Measurements from ENCODE around the gene ACOX3. TPM values are rescaled to one million over a fixed set of nuclear protein-coding genes. Genes with fewer than 3 reads are reported as not detected.
A peak's percentile ranks its signal among the peaks of the same experiment; 100 is the strongest.
"Not testable (repeated sequence)": the region's sequence is repeated elsewhere in the genome, so short reads cannot be mapped to it uniquely, and the experiment has no call there.

Gene ACOX3
- polyA plus RNA-seq, 4 donors = 15.0 to 17.5 (median 15.7) TPM

GRCh38 chr4:8343967-8344331 lies 96.6 kb downstream of the ACOX3 start:
- DNase-seq (ENCODE audit: low read depth in 4 of 4, low spot score in 3 of 4) = no peak

GRCh38 chr4:8343262-8343966 lies 97.1 kb downstream of the ACOX3 start:
- DNase-seq (ENCODE audit: low read depth in 4 of 4, low spot score in 3 of 4) = no peak

- no peak for DNase-seq (ENCODE audit: low read depth in 4 of 4, low spot score in 3 of 4)
These were observed 97.8 kb downstream of the ACOX3 start for GRCh38 chr4:8342651-8343261.

- DNase-seq (ENCODE audit: low read depth in 4 of 4, low spot score in 3 of 4) = peak in 3 of 4 donors; percentile 38 to 50 (median 39)
These were observed 98.8 kb downstream of the ACOX3 start for GRCh38 chr4:8341691-8342090.

GRCh38 chr4:8341281-8341680 lies 99.2 kb downstream of the ACOX3 start:
- DNase-seq (ENCODE audit: low read depth in 4 of 4, low spot score in 3 of 4) = not testable (repeated sequence)

GRCh38 chr4:8340781-8341241 lies 99.7 kb downstream of the ACOX3 start:
- peak in 1 of 4 donors; percentile 20 for DNase-seq (ENCODE audit: low read depth in 4 of 4, low spot score in 3 of 4)

- DNase-seq (ENCODE audit: low read depth in 4 of 4, low spot score in 3 of 4) = no peak
These were observed 102.1 kb downstream of the ACOX3 start for GRCh38 chr4:8338351-8338961.

- DNase-seq (ENCODE audit: low read depth in 4 of 4, low spot score in 3 of 4) = no peak
These were observed 104.0 kb downstream of the ACOX3 start for GRCh38 chr4:8336412-8337075.

GRCh38 chr4:8335848-8336247 lies 104.7 kb downstream of the ACOX3 start:
- DNase-seq (ENCODE audit: low read depth in 4 of 4, low spot score in 3 of 4) = no peak

GRCh38 chr4:8334786-8335460 lies 105.6 kb downstream of the ACOX3 start:
- DNase-seq (ENCODE audit: low read depth in 4 of 4, low spot score in 3 of 4) = peak in 2 of 4 donors; percentile 38 to 39

- no peak for DNase-seq (ENCODE audit: low read depth in 4 of 4, low spot score in 3 of 4)
These were observed 106.6 kb downstream of the ACOX3 start for GRCh38 chr4:8333726-8334460.

GRCh38 chr4:8332891-8333331 lies 107.6 kb downstream of the ACOX3 start:
- no peak for DNase-seq (ENCODE audit: low read depth in 4 of 4, low spot score in 3 of 4)

GRCh38 chr4:8332038-8332857 lies 108.3 kb downstream of the ACOX3 start:
- DNase-seq (ENCODE audit: low read depth in 4 of 4, low spot score in 3 of 4) = no peak

- DNase-seq (ENCODE audit: low read depth in 4 of 4, low spot score in 3 of 4) = no peak
These were observed 109.0 kb downstream of the ACOX3 start for GRCh38 chr4:8331575-8331955.

- no peak for DNase-seq (ENCODE audit: low read depth in 4 of 4, low spot score in 3 of 4)
These were observed 109.5 kb downstream of the ACOX3 start for GRCh38 chr4:8330821-8331574.

GRCh38 chr4:8329859-8330761 lies 110.4 kb downstream of the ACOX3 start:
- DNase-seq (ENCODE audit: low read depth in 4 of 4, low spot score in 3 of 4) = no peak

- no peak for DNase-seq (ENCODE audit: low read depth in 4 of 4, low spot score in 3 of 4)
These were observed 111.0 kb downstream of the ACOX3 start for GRCh38 chr4:8329560-8329858.
